NCI-H524 (cell line): Measurements from ENCODE around the gene SCYGR3.
"Not testable (repeated sequence)": the region's sequence is repeated elsewhere in the genome, so short reads cannot be mapped to it uniquely, and the experiment has no call there.

Source experiments
- DNase-seq, 2 experiments: peaks; one replicate each; lab custom pipeline; 2025; lab: John Stamatoyannopoulos, UW

SCYGR3 gene

GRCh38 chr2:227613272-227613660 lies 1.4 kb downstream of the SCYGR3 start:
- no peak for DNase-seq

- DNase-seq: no peak
These were observed 1.9 kb downstream of the SCYGR3 start for GRCh38 chr2:227612546-227613271.

- DNase-seq: no peak
These were observed 4.5 kb downstream of the SCYGR3 start for GRCh38 chr2:227610123-227610522.

GRCh38 chr2:227608561-227609338 lies 5.9 kb downstream of the SCYGR3 start:
- DNase-seq: no peak

- DNase-seq: no peak
These were observed 6.7 kb downstream of the SCYGR3 start for GRCh38 chr2:227607941-227608340.

- no peak for DNase-seq
These were observed 8.2 kb downstream of the SCYGR3 start for GRCh38 chr2:227606476-227606875.

GRCh38 chr2:227602358-227602757 lies 12.3 kb downstream of the SCYGR3 start:
- no peak for DNase-seq

- not testable (repeated sequence) for DNase-seq
These were observed 15.7 kb downstream of the SCYGR3 start, which contains the start of gene SCYGR2 for GRCh38 chr2:227598835-227599503. Gene SCYGR2 (plus strand): TSS chr2:227598893. CDS start chr2:227598893, 0 bp downstream.

GRCh38 chr2:227597998-227598397 lies 16.6 kb downstream of the SCYGR3 start:
- no peak for DNase-seq

- DNase-seq: no peak
These were observed 17.6 kb downstream of the SCYGR3 start for GRCh38 chr2:227597036-227597435.

- DNase-seq: no peak
These were observed 18.8 kb downstream of the SCYGR3 start for GRCh38 chr2:227595797-227596196.

GRCh38 chr2:227592694-227593387 lies 21.8 kb downstream of the SCYGR3 start:
- no peak for DNase-seq

GRCh38 chr2:227582369-227582768 lies 32.3 kb downstream of the SCYGR3 start:
- no peak for DNase-seq

- DNase-seq: no peak
These were observed 34.8 kb downstream of the SCYGR3 start for GRCh38 chr2:227579791-227580190.

GRCh38 chr2:227578642-227579041 lies 36.0 kb downstream of the SCYGR3 start:
- DNase-seq: peak in 1 of 2 experiments; percentile 6

- DNase-seq: no peak
These were observed 37.1 kb downstream of the SCYGR3 start for GRCh38 chr2:227577555-227577954.

- no peak for DNase-seq
These were observed 37.8 kb downstream of the SCYGR3 start for GRCh38 chr2:227576812-227577211.

- DNase-seq: no peak
These were observed 38.5 kb downstream of the SCYGR3 start for GRCh38 chr2:227576110-227576509.

GRCh38 chr2:227570615-227571014 lies 44.0 kb downstream of the SCYGR3 start:
- DNase-seq: no peak

- no peak for DNase-seq
These were observed 45.8 kb downstream of the SCYGR3 start for GRCh38 chr2:227568852-227569169.

- DNase-seq: no peak
These were observed 48.6 kb downstream of the SCYGR3 start for GRCh38 chr2:227566012-227566411.

GRCh38 chr2:227565080-227565479 lies 49.6 kb downstream of the SCYGR3 start:
- DNase-seq: no peak
